Cardiac septum (tissue), 1 donor: Measurements from ENCODE around the gene DOCK9. TPM values are rescaled to one million over a fixed set of nuclear protein-coding genes. Genes with fewer than 3 reads are reported as not detected.
"Not testable (repeated sequence)": the region's sequence is repeated elsewhere in the genome, so short reads cannot be mapped to it uniquely, and the experiment has no call there.

ENCODE experiments used
- DNase-seq: peaks from one replicate; pipeline ENCODE4 v3.0.0-alpha.2; 2020; ENCODE audit warnings: low spot score
- intact Hi-C: fragments of 100-400 bp; cut with DNase I; formaldehyde crosslinking; loops from one replicate; pipeline ENCODE4 v1.14.0; 2022
- total RNA-seq: library from RNA; stranded (reverse); fragmentation: NEBNext Ultra II Directional; extraction: Animal tissue kit (Norgen Biotek cat#: 25700); gene quantifications from one replicate; pipeline ENCODE4 v1.2.1, GENCODE V29; 2021
- donor health status: DM: no; HTN: no; CAD: no.

Gene DOCK9
- total RNA-seq, 1 donor from 2014 or later, result 30.6 TPM

DNA sequence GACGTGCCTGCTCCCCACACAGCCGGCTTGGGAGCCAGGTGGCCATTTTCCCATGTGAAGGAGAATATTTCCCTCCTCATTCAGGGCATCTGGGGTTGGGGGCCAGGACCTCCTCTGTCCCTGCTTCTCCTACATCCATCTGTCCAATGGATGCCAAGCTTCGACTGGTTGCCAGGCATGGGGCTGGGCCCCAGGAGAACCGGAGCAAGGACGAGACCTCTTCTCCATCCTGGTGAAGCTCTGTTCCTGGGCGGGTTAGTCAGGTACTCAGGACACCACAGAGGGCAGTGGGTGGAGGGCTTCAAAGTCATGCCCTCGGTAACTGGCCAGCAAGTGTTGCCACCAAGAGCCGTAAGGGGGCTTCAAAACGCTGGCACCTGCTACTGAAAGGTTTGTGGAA is 203.1 kb downstream of the DOCK9 start:
- DNase-seq, result peak; percentile 59
- intact Hi-C loops, result no loop called here

DNA sequence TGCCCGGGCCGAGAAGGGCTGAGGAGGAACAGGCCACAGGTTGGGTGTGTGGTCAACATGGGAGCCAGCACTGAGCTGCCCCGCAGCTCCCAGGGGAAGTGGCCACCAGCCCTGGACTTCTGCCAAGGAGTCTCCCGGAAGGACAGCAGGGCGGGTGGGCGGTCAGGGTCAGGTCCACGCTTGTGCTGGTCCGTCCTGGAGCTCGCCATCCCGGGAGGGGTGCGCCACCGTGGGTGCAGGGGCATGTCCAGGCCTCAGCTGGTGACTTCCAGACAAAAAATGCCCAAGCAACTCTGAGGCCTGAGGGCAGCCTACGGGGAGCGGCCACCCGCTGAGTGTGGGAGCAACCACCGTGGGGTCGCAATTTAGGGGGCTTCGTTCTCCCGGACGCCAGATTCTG is 203.9 kb downstream of the DOCK9 start:
- intact Hi-C loops, result no loop called here
- DNase-seq, result peak; percentile 69

- DNase-seq, result peak; percentile 26
- intact Hi-C loops, result no loop called here
Measured at GRCh38 chr13:98772794-98773452, 204.9 kb downstream of the DOCK9 start.

GRCh38 chr13:98771838-98772611 is 205.8 kb downstream of the DOCK9 start:
- no peak for DNase-seq
- intact Hi-C loops, result no loop called here

GRCh38 chr13:98769736-98770135 is 208.1 kb downstream of the DOCK9 start:
- no peak for DNase-seq
- intact Hi-C loops, result no loop called here

- DNase-seq, result no peak
- intact Hi-C loops, result no loop called here
Measured at GRCh38 chr13:98768522-98768921, 209.3 kb downstream of the DOCK9 start.

DNA sequence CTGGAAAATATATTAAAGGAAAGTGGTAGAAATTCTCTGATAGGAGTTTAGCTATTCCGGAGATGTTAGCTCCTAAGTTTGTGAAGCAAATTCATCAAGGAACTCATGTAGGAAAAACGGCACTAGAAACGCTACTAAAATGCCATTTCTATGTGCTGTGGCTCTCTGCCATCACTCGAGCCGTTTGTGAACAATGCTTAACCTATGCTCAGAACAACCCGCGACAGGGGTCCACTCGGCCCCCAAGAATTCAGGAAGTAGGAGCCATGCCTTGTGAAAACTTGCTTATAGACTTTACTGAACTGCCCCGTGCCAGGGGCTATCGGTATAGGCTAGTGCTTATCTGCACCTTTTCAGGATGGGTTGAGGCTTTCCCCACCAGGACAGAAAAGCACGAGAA is 211.2 kb downstream of the DOCK9 start:
- DNase-seq, result peak; percentile 33
- intact Hi-C loops, result no loop called here

DNA sequence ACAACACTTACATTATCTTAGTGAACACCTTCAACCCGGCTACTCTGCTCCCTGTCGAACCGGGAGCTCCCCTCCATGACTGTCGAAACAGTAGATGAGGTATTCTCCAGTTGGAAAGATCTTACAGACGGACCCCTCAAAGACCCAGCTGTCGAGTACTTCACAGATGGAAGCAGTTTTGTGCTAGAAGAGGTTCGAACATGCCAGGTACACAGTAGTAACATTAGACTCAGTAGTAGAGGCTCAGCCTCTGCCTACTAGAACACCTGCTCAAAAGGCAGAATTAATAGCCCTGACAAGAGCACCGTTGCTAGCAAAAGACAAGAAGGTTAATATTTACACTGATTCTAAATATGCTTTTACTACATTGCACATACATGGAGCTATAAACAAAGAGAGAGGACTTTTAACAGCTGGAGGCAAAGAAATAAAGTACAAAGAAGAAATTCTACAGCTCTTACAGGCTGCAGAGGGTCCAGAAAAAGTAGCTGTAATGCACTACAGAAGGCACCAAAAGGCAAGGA is 211.8 kb downstream of the DOCK9 start:
- no peak for DNase-seq
- intact Hi-C loops, result no loop called here

DNA sequence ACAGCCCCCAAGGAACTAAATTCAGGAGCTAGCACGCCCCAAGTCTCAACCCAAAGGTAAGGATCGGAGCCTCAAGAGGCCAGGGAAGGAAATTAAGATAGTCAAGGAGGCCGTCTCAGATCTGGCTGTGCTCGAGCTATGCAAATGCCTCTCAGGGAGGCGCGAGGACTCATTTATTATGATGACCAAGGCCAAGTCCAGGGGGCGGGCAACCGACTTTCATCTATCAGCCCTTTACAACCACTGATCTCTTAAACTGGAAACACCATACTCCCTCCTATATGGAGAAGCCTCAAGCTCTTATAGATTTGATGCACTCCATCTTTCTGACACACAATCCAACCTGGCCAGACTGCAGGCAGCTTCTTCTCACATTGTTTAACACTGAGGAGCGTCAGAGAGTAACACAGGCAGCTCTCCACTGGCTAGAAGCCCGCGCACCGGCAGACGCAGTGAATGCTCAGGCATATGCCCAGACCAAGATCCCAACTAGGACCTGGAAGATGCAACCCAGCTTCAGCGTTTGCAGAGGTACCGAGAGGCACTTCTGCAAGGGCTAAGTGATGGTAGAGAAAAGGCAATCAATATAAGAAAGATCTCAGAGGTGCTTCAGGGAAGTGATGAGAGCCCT is 215.8 kb downstream of the DOCK9 start:
- DNase-seq, result no peak
- intact Hi-C loops, result no loop called here

DNA sequence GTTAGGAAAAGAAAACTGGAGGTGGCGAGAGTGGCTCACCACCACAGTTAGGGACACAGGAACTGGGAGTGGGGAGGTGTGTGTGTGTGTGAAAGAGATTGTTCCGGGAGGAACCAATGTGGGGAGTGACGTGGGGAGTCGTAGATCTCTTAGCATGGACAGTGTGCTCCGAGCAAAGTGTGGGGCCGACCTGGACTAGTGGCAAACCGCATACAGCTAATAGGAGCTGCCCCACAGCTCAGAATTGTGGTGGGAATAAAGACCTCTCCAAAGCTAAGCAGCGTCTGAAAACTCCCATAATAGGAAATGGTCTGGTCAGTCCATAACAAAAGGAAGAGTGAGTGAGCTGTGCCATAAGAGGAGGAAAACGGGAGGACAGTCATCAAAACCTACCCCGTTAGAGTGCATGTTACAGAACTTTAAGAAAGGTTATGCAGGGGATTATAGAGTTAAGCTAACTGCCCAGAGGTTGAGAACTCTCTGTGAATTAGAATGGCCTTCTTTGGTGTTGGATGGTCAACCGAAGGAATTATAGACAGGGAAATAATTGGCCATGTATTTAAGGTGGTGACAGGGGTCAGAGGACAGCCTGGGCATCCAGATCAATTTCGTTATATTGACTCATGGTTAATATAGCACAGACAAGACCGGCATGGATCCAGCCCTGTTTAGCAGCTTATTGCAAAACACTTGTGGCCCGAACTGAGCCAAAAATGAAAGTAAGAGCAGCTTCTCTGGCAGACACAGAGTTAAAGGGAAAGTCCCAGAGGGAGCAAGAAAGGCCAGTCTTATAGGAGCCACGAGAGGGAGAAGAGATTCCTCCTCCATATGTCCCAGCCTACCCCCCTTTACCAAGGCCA is 216.5 kb downstream of the DOCK9 start:
- no peak for DNase-seq
- intact Hi-C loops, result no loop called here

DNA sequence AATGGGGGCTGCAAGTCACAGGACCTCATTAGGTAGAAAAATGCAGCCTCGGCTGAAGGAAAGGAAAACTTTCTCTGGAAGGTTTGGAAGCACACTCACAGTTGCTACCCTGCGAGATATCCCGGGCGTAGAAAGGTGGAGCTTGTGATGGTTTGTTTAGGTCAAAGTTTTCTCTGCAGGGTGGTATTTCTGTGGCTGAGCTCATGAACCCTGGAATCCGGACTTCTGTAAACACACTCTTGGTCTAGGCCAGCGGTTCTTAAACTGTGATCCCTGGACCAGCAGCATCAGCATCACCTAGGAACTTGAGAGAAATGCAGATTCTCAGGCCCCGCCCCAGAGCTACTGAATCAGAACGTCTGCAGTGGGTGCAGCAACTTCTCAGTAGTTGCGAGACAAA is 222.1 kb downstream of the DOCK9 start:
- intact Hi-C loops, result no loop called here
- DNase-seq, result no peak

- intact Hi-C loops, result no loop called here
Measured at GRCh38 chr13:98755116-98755515, 222.7 kb downstream of the DOCK9 start.

GRCh38 chr13:98754468-98754867 is 223.4 kb downstream of the DOCK9 start:
- intact Hi-C loops, result not testable (repeated sequence)

More at GRCh38 chr13:98755116-98755515, 222.7 kb downstream of the DOCK9 start:
- DNase-seq, result no peak

DNA sequence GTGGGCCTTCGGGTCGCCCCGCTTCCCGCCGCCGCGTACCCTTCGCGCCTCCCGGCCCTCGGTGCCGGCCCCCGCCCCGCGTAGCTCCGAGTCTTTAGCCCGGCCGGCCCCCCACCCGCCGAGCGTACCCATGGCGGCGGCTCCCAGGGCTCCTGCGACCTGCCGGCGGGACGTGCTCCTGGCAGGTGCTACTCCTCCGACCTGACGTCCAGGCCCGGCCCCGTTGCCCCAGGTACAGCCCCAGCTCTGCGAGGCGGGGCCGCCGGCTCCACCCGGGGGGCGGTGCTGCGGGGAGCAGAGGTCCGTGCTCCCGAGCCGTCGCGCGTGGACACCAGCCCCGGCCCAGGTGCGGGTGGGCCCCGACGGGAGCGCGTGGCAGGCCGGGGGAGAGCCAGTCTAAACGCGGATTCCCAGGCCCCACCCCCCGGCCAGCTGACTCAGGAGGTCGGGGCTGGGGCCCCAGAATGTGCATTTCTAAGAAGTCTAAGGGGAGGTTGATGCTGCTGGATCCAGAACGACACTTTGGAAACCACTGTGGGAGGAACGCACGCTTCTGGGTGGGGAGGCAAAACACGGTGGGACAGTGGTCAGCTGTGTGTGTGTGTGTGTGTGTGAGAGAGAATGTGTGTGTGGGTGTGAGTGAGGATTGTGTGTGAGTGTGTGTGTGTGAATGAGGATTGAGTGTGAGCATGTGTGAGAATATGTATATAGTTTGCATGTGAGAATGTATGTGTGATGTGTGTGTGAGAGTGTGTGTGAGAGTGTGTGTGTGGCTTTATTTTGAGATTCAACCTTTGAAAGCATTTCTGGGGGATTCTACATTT is 225.2 kb downstream of the DOCK9 start, which contains the start of gene SLC15A1:
SLC15A1 (minus strand) TSS at position 206 of the 824 bp plus-strand sequence; CDS start at position 132, 74 bp downstream.
- no peak for DNase-seq
- intact Hi-C loops, result no loop called here

More at GRCh38 chr13:98754468-98754867, 223.4 kb downstream of the DOCK9 start:
- not testable (repeated sequence) for DNase-seq

DNA sequence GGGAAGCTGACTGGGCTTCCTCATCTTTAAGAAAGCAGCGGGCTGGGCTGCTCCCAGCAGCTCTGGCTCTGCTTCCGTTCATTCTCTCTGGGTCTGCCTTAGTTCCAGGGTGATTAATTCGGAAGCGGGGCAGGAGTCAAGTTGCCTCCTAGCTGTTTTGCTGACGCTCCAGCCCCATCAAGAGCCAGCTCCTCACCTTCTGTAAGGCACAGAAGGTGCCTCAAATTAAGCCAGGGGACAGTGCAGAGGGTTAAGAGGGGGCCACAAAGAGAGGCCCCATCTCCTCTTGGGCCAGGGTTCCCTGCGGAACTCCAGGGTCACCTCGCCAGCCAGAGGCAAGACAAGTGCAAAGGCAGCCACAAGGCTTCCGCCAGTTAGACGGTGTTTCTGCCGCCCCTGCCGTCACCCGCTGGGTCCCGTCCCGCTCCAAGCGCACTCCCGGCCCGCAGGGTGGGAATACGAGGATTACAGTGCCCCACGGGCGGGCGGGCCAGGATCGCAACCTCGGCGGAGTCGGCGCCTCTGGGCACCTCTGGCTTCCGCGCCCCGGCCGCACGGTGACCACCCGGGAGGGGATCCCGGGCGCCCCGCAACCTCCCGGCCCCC is 225.9 kb downstream of the DOCK9 start:
- peak; percentile 64 for DNase-seq
- intact Hi-C loops, result no loop called here

GRCh38 chr13:98751367-98751782 is 226.5 kb downstream of the DOCK9 start:
- intact Hi-C loops, result no loop called here
- DNase-seq, result no peak

- intact Hi-C loops, result no loop called here
- DNase-seq, result no peak
Measured at GRCh38 chr13:98749501-98749900, 228.4 kb downstream of the DOCK9 start.

DNA sequence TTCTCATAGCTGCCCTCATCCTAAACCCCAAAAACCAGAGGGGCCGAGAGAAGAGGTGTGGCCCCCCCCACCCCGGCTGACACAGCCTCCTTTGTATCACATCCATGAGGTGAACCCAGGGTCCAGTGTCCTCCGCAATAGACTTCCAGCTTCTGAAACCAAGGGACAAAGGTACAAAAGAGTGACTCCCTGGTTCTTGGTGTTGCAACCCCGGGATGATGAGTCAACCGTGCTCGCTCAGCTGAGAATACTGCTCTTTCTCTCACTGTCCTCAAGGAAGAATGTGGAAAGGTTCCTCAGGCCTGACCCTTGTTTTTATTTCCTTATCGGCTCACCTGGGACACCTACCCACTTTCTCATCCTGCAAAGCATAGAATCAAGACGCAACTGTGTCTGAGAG is 230.9 kb downstream of the DOCK9 start:
- DNase-seq, result no peak
- intact Hi-C loops, result no loop called here
